H9 (cell line): ENCODE results near the gene ORM2. TPM values are rescaled to one million over a fixed set of nuclear protein-coding genes. Genes with fewer than 3 reads are reported as not detected.

Source experiments
- DNase-seq: peaks from one replicate; pipeline ENCODE4 v3.0.0-alpha.2; 2017
- H2AFZ ChIP-seq: one replicate; pipeline ENCODE4 v1.6.1; 2013; ENCODE audit warnings: mild to moderate bottlenecking, low read length, control low read depth, moderate library complexity
- H2AK5ac ChIP-seq: 2 replicates; pipeline ENCODE4 v1.6.1; 2013; ENCODE audit warnings: low read length, control low read depth, mixed read lengths; ENCODE audit not compliant: insufficient read length
- H2BK120ac ChIP-seq: one replicate; pipeline ENCODE4 v1.6.1; 2013; ENCODE audit warnings: low read depth, mild to moderate bottlenecking, low read length, control low read depth, inconsistent platforms; ENCODE audit not compliant: poor library complexity, severe bottlenecking
- H2BK12ac ChIP-seq: 2 replicates; pipeline ENCODE4 v1.6.1; 2013; ENCODE audit warnings: low read length, control low read depth, mixed read lengths, low read depth; ENCODE audit not compliant: insufficient read length
- H2BK15ac ChIP-seq: 2 replicates; pipeline ENCODE4 v1.6.1; 2013; ENCODE audit warnings: low read depth, low read length, control low read depth
- H2BK20ac ChIP-seq: one replicate; pipeline ENCODE4 v1.6.1; 2013; ENCODE audit warnings: low read depth, mild to moderate bottlenecking, low read length, control low read depth, inconsistent platforms; ENCODE audit not compliant: poor library complexity, severe bottlenecking
- H2BK5ac ChIP-seq: 2 replicates; pipeline ENCODE4 v1.6.1; 2013; ENCODE audit warnings: low read length, control low read depth, mixed read lengths; ENCODE audit not compliant: insufficient read length
- H3K14ac ChIP-seq: 2 replicates; pipeline ENCODE4 v1.6.1; 2013; ENCODE audit warnings: low read length, control low read depth; ENCODE audit not compliant: insufficient read depth
- H3K18ac ChIP-seq: 2 replicates; pipeline ENCODE4 v1.6.1; 2013; ENCODE audit warnings: low read depth, mild to moderate bottlenecking, mixed read lengths, low read length, control low read depth; ENCODE audit not compliant: insufficient read length
- H3K23ac ChIP-seq: 2 replicates; pipeline ENCODE4 v1.6.1; 2013; ENCODE audit warnings: low read length, control low read depth, mixed read lengths, low read depth; ENCODE audit not compliant: insufficient read length
- H3K23me2 ChIP-seq: 2 replicates; pipeline ENCODE4 v1.6.1; 2013; ENCODE audit warnings: low read depth, mild to moderate bottlenecking, mixed read lengths, low read length, control low read depth; ENCODE audit not compliant: insufficient read length, poor library complexity, severe bottlenecking
- H3K27ac ChIP-seq: 2 replicates; pipeline ENCODE4 v1.5.1; 2013; ENCODE audit warnings: low read length, control low read depth, mixed read lengths, low read depth; ENCODE audit not compliant: insufficient read length
- H3K27me3 ChIP-seq: 2 replicates; pipeline ENCODE4 v1.6.1; 2013; ENCODE audit warnings: low read length, control low read depth, inconsistent platforms; ENCODE audit not compliant: insufficient read depth
- H3K4ac ChIP-seq: 2 replicates; pipeline ENCODE4 v1.6.1; 2013; ENCODE audit warnings: low read depth, mild to moderate bottlenecking, control low read depth, inconsistent platforms, low read length, moderate library complexity
- H3K4me1 ChIP-seq: 2 replicates; pipeline ENCODE4 v1.6.1; 2013; ENCODE audit warnings: low read length, control low read depth, inconsistent platforms; ENCODE audit not compliant: insufficient read depth
- H3K4me2 ChIP-seq: 2 replicates; pipeline ENCODE4 v1.6.1; 2013; ENCODE audit warnings: low read length, control low read depth, mixed read lengths; ENCODE audit not compliant: insufficient read length, insufficient read depth
- H3K56ac ChIP-seq: 2 replicates; pipeline ENCODE4 v1.6.1; 2013; ENCODE audit warnings: low read depth, mild to moderate bottlenecking, mixed read lengths, low read length, control low read depth; ENCODE audit not compliant: insufficient read length
- H3K79me1 ChIP-seq: 2 replicates; pipeline ENCODE4 v1.6.1; 2013; ENCODE audit warnings: low read depth, mild to moderate bottlenecking, moderate library complexity, low read length, control low read depth, inconsistent platforms; ENCODE audit not compliant: insufficient read depth, poor library complexity, severe bottlenecking
- H3K79me2 ChIP-seq: 2 replicates; pipeline ENCODE4 v1.6.1; 2013; ENCODE audit warnings: low read length, control low read depth, inconsistent platforms; ENCODE audit not compliant: insufficient read depth
- H3K9ac ChIP-seq: 2 replicates; pipeline ENCODE4 v1.6.1; 2013; ENCODE audit warnings: low read length, control low read depth, mixed read lengths; ENCODE audit not compliant: insufficient read length; ENCODE audit errors: extremely low read depth
- H3K9me3 ChIP-seq: one replicate; pipeline ENCODE4 v1.6.1; 2013; ENCODE audit warnings: low read depth, low read length, inconsistent platforms; ENCODE audit not compliant: control insufficient read depth
- H3T11ph ChIP-seq: one replicate; pipeline ENCODE4 v1.6.1; 2013; ENCODE audit warnings: mild to moderate bottlenecking, low read length, control low read depth, inconsistent platforms
- H4K20me1 ChIP-seq: one replicate; pipeline ENCODE4 v1.6.1; 2013; ENCODE audit not compliant: control insufficient read depth, insufficient read length, insufficient read depth
- H4K5ac ChIP-seq: 2 replicates; pipeline ENCODE4 v1.6.1; 2013; ENCODE audit warnings: low read depth, mild to moderate bottlenecking, mixed read lengths, low read length, control low read depth; ENCODE audit not compliant: insufficient read length
- H4K8ac ChIP-seq: replicated peaks from 2 replicates; pipeline ENCODE4 v1.6.1; 2013; ENCODE audit warnings: low read length, control low read depth, mixed read lengths, low read depth; ENCODE audit not compliant: insufficient read length
- H4K91ac ChIP-seq: 2 replicates; pipeline ENCODE4 v1.6.1; 2013; ENCODE audit warnings: low read depth, mild to moderate bottlenecking, moderate library complexity, mixed read lengths, low read length, control low read depth; ENCODE audit not compliant: insufficient read length
- H3K27ac Mint-ChIP-seq, 3 experiments: 2 replicates in 2 of 3; 3 replicates in 1 of 3; pipeline ENCODE4 v1.8.0; 2020 to 2021; ENCODE audit warnings: mixed read lengths in 3 of 3, mild to moderate bottlenecking in 1 of 3, moderate library complexity in 1 of 3
- H3K27me3 Mint-ChIP-seq: 2 replicates; pipeline ENCODE4 v1.8.0; 2021; ENCODE audit warnings: low read depth, mild to moderate bottlenecking, moderate library complexity, mixed read lengths
- H3K36me3 Mint-ChIP-seq, 3 experiments: 2 replicates in 2 of 3; 3 replicates in 1 of 3; pipeline ENCODE4 v1.8.0; 2020 to 2021; ENCODE audit warnings: low read depth in 3 of 3, mixed read lengths in 3 of 3; ENCODE audit not compliant: insufficient read depth in 1 of 3
- H3K4me1 Mint-ChIP-seq, 2 experiments: 2 replicates each; pipeline ENCODE4 v1.8.0; 2020; ENCODE audit warnings: mixed read lengths in 2 of 2
- H3K4me3 Mint-ChIP-seq, 2 experiments: 2 replicates in 1 of 2; 3 replicates in 1 of 2; pipeline ENCODE4 v1.8.0; 2020 to 2021; ENCODE audit warnings: mild to moderate bottlenecking in 2 of 2, mixed read lengths in 2 of 2, moderate library complexity in 1 of 2
- H3K9me3 Mint-ChIP-seq, 2 experiments: 2 replicates in 1 of 2; 3 replicates in 1 of 2; pipeline ENCODE4 v1.8.0; 2020; ENCODE audit warnings: mild to moderate bottlenecking in 2 of 2, mixed read lengths in 2 of 2, moderate library complexity in 1 of 2
- WGBS: extraction: QIAGEN DNeasy Blood & Tissue Kit; methylation state at CpG from one replicate; pipeline ENCODE4 v1.1.7; 2013; ENCODE audit warnings: missing lambda C conversion rate, low lambda C conversion rate, mixed read lengths; ENCODE audit not compliant: insufficient read length; ENCODE audit errors: extremely low coverage; 5-methylcytosine and 5-hydroxymethylcytosine counted together
- total RNA-seq: library from RNA; stranded (reverse); gene quantifications from 2 replicates; pipeline ENCODE4 v1.2.1, GENCODE V29; 2021
- TF ChIP-seq, protein P1 (sequence below): fragments of 200-600 bp; sonication (generic); conservative IDR thresholded peaks from 3 replicates; pipeline ENCODE4 v1.8.0; 2021; ENCODE audit warnings: antibody characterized with exemption, mild to moderate bottlenecking

Gene ORM2
- total RNA-seq, 1 experiment from 2014 or later, result 1.2 TPM

DNA sequence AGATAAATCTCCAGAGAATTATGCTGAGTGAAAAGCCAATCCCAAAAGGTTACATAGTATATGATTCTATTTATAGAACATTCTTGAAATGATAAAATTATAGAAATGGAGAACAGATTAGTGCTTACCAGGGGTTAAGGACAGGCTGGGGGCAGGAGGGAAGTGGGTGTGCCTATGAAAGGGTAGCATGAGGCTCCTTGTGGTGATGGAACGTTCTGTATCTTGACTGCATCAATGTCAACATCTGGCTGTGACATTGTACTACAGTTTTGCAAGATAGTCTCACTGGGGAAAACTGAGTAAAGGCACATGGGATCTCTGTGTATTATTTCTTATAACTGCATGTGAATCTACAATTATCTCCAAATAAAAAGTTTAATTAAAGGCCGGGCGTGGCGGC, 22.3 kb downstream of the ORM2 start:
- Histone ChIP-seq H3K9me3 (no peaks in the 10 kb centered on the region), H3K23me2 (no peaks in the 10 kb centered on the region), H3K79me2 (no peaks in the 10 kb centered on the region), H3K79me1 (no peaks in the 10 kb centered on the region), H2AK5ac (no peak overlapping the region), H3K14ac (no peak overlapping the region), H2AFZ (no peak overlapping the region), H3K27ac (no peak overlapping the region), H3K18ac (no peak overlapping the region), H3K27me3 (no peaks in the 10 kb centered on the region), H3T11ph (no peak overlapping the region), H3K4ac (no peak overlapping the region), H4K20me1 (peaks cover 2% of the 10 kb centered on the region), H2BK120ac (no peak overlapping the region), H3K4me2 (no peak overlapping the region), H2BK5ac (no peak overlapping the region), H2BK12ac (no peak overlapping the region), H3K4me1 (peaks cover 4% of the 10 kb centered on the region), H4K8ac (no peak overlapping the region), H4K91ac (no peak overlapping the region), H2BK20ac (no peak overlapping the region), H4K5ac (no peak overlapping the region), H3K23ac (no peak overlapping the region), H3K9ac (no peak overlapping the region), H2BK15ac (no peak overlapping the region), H3K56ac (no peak overlapping the region)
- H3K36me3 Mint-ChIP-seq, result peaks cover 32 to 58% (median 55%) of the 10 kb centered on the region in 3 experiments; a peak in 6 of 7 replicates
- WGBS, result no CpG with 5 or more reads among the region's 4 CpGs
- no peak for DNase-seq
- no peaks in the 10 kb centered on the region; the same call in 1 of the 2 replicates for H3K27me3 Mint-ChIP-seq
- TF ChIP-seq, protein P1, sequence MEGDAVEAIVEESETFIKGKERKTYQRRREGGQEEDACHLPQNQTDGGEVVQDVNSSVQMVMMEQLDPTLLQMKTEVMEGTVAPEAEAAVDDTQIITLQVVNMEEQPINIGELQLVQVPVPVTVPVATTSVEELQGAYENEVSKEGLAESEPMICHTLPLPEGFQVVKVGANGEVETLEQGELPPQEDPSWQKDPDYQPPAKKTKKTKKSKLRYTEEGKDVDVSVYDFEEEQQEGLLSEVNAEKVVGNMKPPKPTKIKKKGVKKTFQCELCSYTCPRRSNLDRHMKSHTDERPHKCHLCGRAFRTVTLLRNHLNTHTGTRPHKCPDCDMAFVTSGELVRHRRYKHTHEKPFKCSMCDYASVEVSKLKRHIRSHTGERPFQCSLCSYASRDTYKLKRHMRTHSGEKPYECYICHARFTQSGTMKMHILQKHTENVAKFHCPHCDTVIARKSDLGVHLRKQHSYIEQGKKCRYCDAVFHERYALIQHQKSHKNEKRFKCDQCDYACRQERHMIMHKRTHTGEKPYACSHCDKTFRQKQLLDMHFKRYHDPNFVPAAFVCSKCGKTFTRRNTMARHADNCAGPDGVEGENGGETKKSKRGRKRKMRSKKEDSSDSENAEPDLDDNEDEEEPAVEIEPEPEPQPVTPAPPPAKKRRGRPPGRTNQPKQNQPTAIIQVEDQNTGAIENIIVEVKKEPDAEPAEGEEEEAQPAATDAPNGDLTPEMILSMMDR, result no peak
- no peak overlapping the region for H3K4me3 Mint-ChIP-seq
- no peaks in the 10 kb centered on the region for H3K9me3 Mint-ChIP-seq
- H3K4me1 Mint-ChIP-seq, result peaks cover 14 to 20% of the 10 kb centered on the region in 2 experiments
- H3K27ac Mint-ChIP-seq, result no peak overlapping the region
